IMR-90 (cell line): Measurements from ENCODE around the gene DRD2. TPM values are rescaled to one million over a fixed set of nuclear protein-coding genes. Genes with fewer than 3 reads are reported as not detected.

ENCODE experiments used
- ATAC-seq: fragments of 200-7000 bp; cut with Tn5 transposase; 2 replicates; pipeline ENCODE4 v1.9.1; 2020; ENCODE audit warnings: low read depth, mild to moderate bottlenecking, moderate library complexity
- BruUV-seq: library from RNA; stranded (reverse); fragments of 400-500 nt; replicated peaks from 2 replicates; lab custom pipeline; 2021; lab: Mats Ljungman, UMichigan
- CTCF ChIA-PET: fragments of 300-600 bp; formaldehyde crosslinking; extraction: SDS; loops from one replicate; lab custom pipeline; 2021; ENCODE audit warnings: antibody characterized with exemption; lab: Yijun Ruan, JAX
- POLR2A ChIA-PET: fragments of 300-600 bp; sonication (Branson Sonifier 250); formaldehyde crosslinking; loops from one replicate; lab custom pipeline; 2022; ENCODE audit warnings: antibody characterized with exemption; ENCODE audit not compliant: unreplicated experiment; lab: Charles Lee
- DNase-seq: peaks from one replicate; pipeline ENCODE4 v3.0.0; 2013
- H2AFZ ChIP-seq: replicated peaks from 2 replicates; pipeline ENCODE3; 2013; ENCODE audit warnings: low read length, mild to moderate bottlenecking; ENCODE audit not compliant: poor library complexity
- H2AK5ac ChIP-seq: 2 replicates; pipeline ENCODE4 v1.6.1; 2013; ENCODE audit warnings: low read depth, low read length, inconsistent platforms
- H2AK9ac ChIP-seq: replicated peaks from 2 replicates; pipeline ENCODE3; 2013; ENCODE audit warnings: mild to moderate bottlenecking, low read depth, low read length, moderate library complexity; ENCODE audit not compliant: poor library complexity
- H2BK120ac ChIP-seq: 2 replicates; pipeline ENCODE4 v1.6.1; 2013; ENCODE audit warnings: low read depth, low read length, inconsistent platforms
- H2BK15ac ChIP-seq: 3 replicates; pipeline ENCODE4 v1.6.1; 2013; ENCODE audit warnings: low read depth, low read length, inconsistent platforms
- H2BK20ac ChIP-seq: 2 replicates; pipeline ENCODE4 v1.6.1; 2013; ENCODE audit warnings: low read depth, mild to moderate bottlenecking, inconsistent platforms, low read length, moderate library complexity
- H2BK5ac ChIP-seq: 2 replicates; pipeline ENCODE4 v1.6.1; 2013; ENCODE audit warnings: mild to moderate bottlenecking, low read depth, low read length, inconsistent platforms; ENCODE audit not compliant: poor library complexity, severe bottlenecking
- H3K14ac ChIP-seq: replicated peaks from 2 replicates; pipeline ENCODE4 v1.6.1; 2013; ENCODE audit warnings: low read depth, low read length, inconsistent platforms
- H3K18ac ChIP-seq: 2 replicates; pipeline ENCODE4 v1.6.1; 2013; ENCODE audit warnings: low read depth, low read length, control low read depth
- H3K23ac ChIP-seq: 2 replicates; pipeline ENCODE4 v1.6.1; 2013; ENCODE audit warnings: low read depth, low read length, inconsistent platforms
- H3K27ac ChIP-seq: 2 replicates; pipeline ENCODE4 v1.5.1; 2013; ENCODE audit warnings: mild to moderate bottlenecking, control low read depth, low read length; ENCODE audit not compliant: insufficient read depth
- H3K27me3 ChIP-seq: 2 replicates; pipeline ENCODE4 v1.6.1; 2013; ENCODE audit warnings: low read length; ENCODE audit not compliant: control insufficient read depth, insufficient read depth
- H3K36me3 ChIP-seq: 2 replicates; pipeline ENCODE4 v1.6.1; 2013; ENCODE audit warnings: low read length, mixed read lengths; ENCODE audit not compliant: control insufficient read depth, insufficient read depth
- H3K4ac ChIP-seq: 2 replicates; pipeline ENCODE4 v1.6.1; 2013; ENCODE audit warnings: low read depth, low read length, inconsistent platforms
- H3K4me1 ChIP-seq: 2 replicates; pipeline ENCODE4 v1.6.1; 2013; ENCODE audit warnings: low read length, mixed read lengths; ENCODE audit not compliant: control insufficient read depth, insufficient read depth
- H3K4me2 ChIP-seq: 2 replicates; pipeline ENCODE4 v1.6.1; 2013; ENCODE audit warnings: low read depth, mild to moderate bottlenecking, control low read depth, low read length, moderate library complexity
- H3K4me3 ChIP-seq: 2 replicates; pipeline ENCODE4 v1.5.1; 2013; ENCODE audit warnings: low read depth, mild to moderate bottlenecking, control low read depth, low read length, moderate library complexity; ENCODE audit not compliant: insufficient read depth
- H3K56ac ChIP-seq: 2 replicates; pipeline ENCODE4 v1.6.1; 2013; ENCODE audit warnings: low read length, inconsistent platforms; ENCODE audit not compliant: insufficient read depth; ENCODE audit errors: extremely low read depth
- H3K79me1 ChIP-seq, 2 experiments: 2 replicates each; pipeline ENCODE4 v1.6.1; 2013; ENCODE audit warnings: low read length in 2 of 2, inconsistent platforms in 1 of 2, low read depth in 1 of 2
- H3K9ac ChIP-seq: 2 replicates; pipeline ENCODE4 v1.6.1; 2013; ENCODE audit warnings: low read depth, low read length, control low read depth
- H3K9me1 ChIP-seq: 2 replicates; pipeline ENCODE4 v1.6.1; 2013; ENCODE audit warnings: low read length, inconsistent platforms; ENCODE audit not compliant: insufficient read depth
- H3K9me3 ChIP-seq: 2 replicates; pipeline ENCODE4 v1.6.1; 2013; ENCODE audit warnings: low read length; ENCODE audit not compliant: control insufficient read depth, insufficient read depth
- H4K20me1 ChIP-seq: 2 replicates; pipeline ENCODE4 v1.6.1; 2013; ENCODE audit warnings: low read length, inconsistent platforms; ENCODE audit not compliant: insufficient read depth
- H4K5ac ChIP-seq: 2 replicates; pipeline ENCODE4 v1.6.1; 2013; ENCODE audit warnings: mild to moderate bottlenecking, low read depth, low read length, control low read depth
- H4K8ac ChIP-seq, 2 experiments: 2 replicates each; pipeline ENCODE4 v1.6.1; 2013; ENCODE audit warnings: low read depth in 2 of 2, low read length in 2 of 2, control low read depth in 1 of 2, inconsistent platforms in 1 of 2
- H4K91ac ChIP-seq: 2 replicates; pipeline ENCODE4 v1.6.1; 2013; ENCODE audit warnings: low read depth, low read length, inconsistent platforms; ENCODE audit not compliant: insufficient read depth
- CHD1 ChIP-seq: IDR thresholded peaks from 2 replicates; pipeline ENCODE4 v1.6.1; 2012; ENCODE audit warnings: low read depth, low read length, improper control_type of control experiment
- MAFK ChIP-seq: IDR thresholded peaks from 2 replicates; pipeline ENCODE4 v1.6.1; 2012; ENCODE audit warnings: low read depth, low read length, improper control_type of control experiment
- NFE2L2 ChIP-seq: fragments of 150-350 bp; IDR thresholded peaks from 2 replicates; pipeline ENCODE4 v1.6.1; 2016; ENCODE audit warnings: low read depth, mild to moderate bottlenecking, low read length
- POLR2A ChIP-seq: IDR thresholded peaks from 2 replicates; pipeline ENCODE4 v1.6.1; 2012; ENCODE audit warnings: mild to moderate bottlenecking, low read depth, low read length
- RAD21 ChIP-seq: IDR thresholded peaks from 2 replicates; pipeline ENCODE4 v1.6.1; 2012; ENCODE audit warnings: low read length, improper control_type of control experiment
- USF2 ChIP-seq: fragments of 150-350 bp; IDR thresholded peaks from 2 replicates; pipeline ENCODE4 v1.6.1; 2017; ENCODE audit warnings: mild to moderate bottlenecking, antibody characterized with exemption, low read length, low read depth
- WGBS, 2 experiments: methylation state at CpG; one replicate each; pipeline versions ENCODE4 v1.1.5 to v1.1.7; 2013; ENCODE audit warnings: missing lambda C conversion rate in 2 of 2; ENCODE audit not compliant: insufficient read length in 1 of 2; ENCODE audit errors: extremely low coverage in 2 of 2; 5-methylcytosine and 5-hydroxymethylcytosine counted together
- dilution Hi-C: fragments of 300-500 bp; cut with HindIII; formaldehyde crosslinking; loops from one replicate; pipeline ENCODE4 v1.14.3; 2018; ENCODE audit warnings: low sequenced_read_pairs; ENCODE audit not compliant: unreplicated experiment
- in situ Hi-C: fragments of 300-500 bp; cut with MboI; formaldehyde crosslinking; loops from 3 replicates; pipeline ENCODE4 v1.14.3; 2019; ENCODE audit warnings: low sequenced_read_pairs, inconsistent platforms, mixed read lengths
- intact Hi-C: fragments of 100-400 bp; cut with micrococcal nuclease; formaldehyde crosslinking; loops from 2 replicates; pipeline ENCODE4 v1.10.0; 2022
- polyA plus RNA-seq, 3 experiments: library from polyadenylated mRNA; depleted of rRNA; stranded (reverse); fragments of >200 nt; gene quantifications; 2 replicates each; pipeline ENCODE4 v1.2.3, GENCODE V29; 2012; ENCODE audit warnings: low replicate concordance in 1 of 3
- total RNA-seq: library from RNA; depleted of rRNA; stranded (reverse); fragments of >200 nt; gene quantifications from 2 replicates; pipeline ENCODE4 v1.2.3, GENCODE V29; 2012
- TF ChIP-seq, protein P1 (sequence below): fragments of 150-350 bp; IDR thresholded peaks from 2 replicates; pipeline ENCODE4 v1.6.1; 2016; ENCODE audit warnings: low read depth, mild to moderate bottlenecking, low read length, moderate library complexity, borderline replicate concordance

The DRD2 gene
- total and polyA plus RNA-seq, 2 of the 4 experiments (the other 2 are of a cell fraction) = not detected

GRCh38 chr11:113389272-113389671 is 85.9 kb downstream of the DRD2 start:
- Histone ChIP-seq H2BK15ac (no peak overlapping the region), H3K56ac (no peak overlapping the region), H3K4ac (no peak overlapping the region), H4K5ac (no peak overlapping the region), H2AFZ (no peak overlapping the region), H2BK120ac (no peak overlapping the region), H2AK9ac (no peak overlapping the region), H3K18ac (no peak overlapping the region), H3K9ac (no peak overlapping the region), H2BK5ac (no peak overlapping the region), H3K27me3 (peaks cover 36% of the 10 kb centered on the region), H4K20me1 (no peaks in the 10 kb centered on the region), H3K27ac (no peak overlapping the region), H3K4me2 (no peak overlapping the region), H3K79me1 (no peaks in the 10 kb centered on the region), H3K9me3 (no peaks in the 10 kb centered on the region), H3K14ac (no peak overlapping the region), H3K23ac (no peak overlapping the region), H3K9me1 (no peaks in the 10 kb centered on the region), H2AK5ac (no peak overlapping the region), H3K36me3 (no peaks in the 10 kb centered on the region), H3K4me3 (no peak overlapping the region), H3K4me1 (no peaks in the 10 kb centered on the region), H4K8ac (no peak overlapping the region), H2BK20ac (no peak overlapping the region), H4K91ac (no peak overlapping the region)
- in situ Hi-C loops = no loop called here
- ATAC-seq (no peak), DNase-seq (no peak)
- BruUV-seq = no TSS peak
- TF ChIP-seq RAD21 (no peak), POLR2A (no peak), CHD1 (no peak), USF2 (no peak), NFE2L2 (no peak), MAFK (no peak)
- TF ChIP-seq, protein P1, sequence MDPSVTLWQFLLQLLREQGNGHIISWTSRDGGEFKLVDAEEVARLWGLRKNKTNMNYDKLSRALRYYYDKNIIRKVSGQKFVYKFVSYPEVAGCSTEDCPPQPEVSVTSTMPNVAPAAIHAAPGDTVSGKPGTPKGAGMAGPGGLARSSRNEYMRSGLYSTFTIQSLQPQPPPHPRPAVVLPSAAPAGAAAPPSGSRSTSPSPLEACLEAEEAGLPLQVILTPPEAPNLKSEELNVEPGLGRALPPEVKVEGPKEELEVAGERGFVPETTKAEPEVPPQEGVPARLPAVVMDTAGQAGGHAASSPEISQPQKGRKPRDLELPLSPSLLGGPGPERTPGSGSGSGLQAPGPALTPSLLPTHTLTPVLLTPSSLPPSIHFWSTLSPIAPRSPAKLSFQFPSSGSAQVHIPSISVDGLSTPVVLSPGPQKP = no peak
- CTCF ChIA-PET = interaction anchor here (0.6 kb wide), 1 partner anchor 372 kb away, joined by 4 read pairs; no protein-coding TSS in a partner anchor
- intact Hi-C loops = no loop called here
- dilution Hi-C loops = no loop called here
- POLR2A ChIA-PET = no interaction called here
- no CpG with 5 or more reads among the region's 3 CpGs for WGBS, 2 experiments
